Cortex of kidney (tissue), 1 donor: ENCODE data around the gene NCOR1.

ENCODE experiments used
- DNase-seq: peaks from one replicate; lab custom pipeline; 2025; lab: John Stamatoyannopoulos, UW

The NCOR1 gene

GRCh38 chr17:16027708-16028584 lies 187.4 kb downstream of the NCOR1 start:
- no peak for DNase-seq

- DNase-seq: no peak
Observed at GRCh38 chr17:16026895-16027294, 188.4 kb downstream of the NCOR1 start.

- DNase-seq: no peak
Observed at GRCh38 chr17:16025202-16025601, 190.1 kb downstream of the NCOR1 start.

- DNase-seq: no peak
Observed at GRCh38 chr17:16023881-16024280, 191.5 kb downstream of the NCOR1 start.

GRCh38 chr17:16019347-16019746 lies 196.0 kb downstream of the NCOR1 start:
- no peak for DNase-seq

- no peak for DNase-seq
Observed at GRCh38 chr17:16013943-16014407, 201.4 kb downstream of the NCOR1 start.

- no peak for DNase-seq
Observed at GRCh38 chr17:16007439-16007838, 207.9 kb downstream of the NCOR1 start.

GRCh38 chr17:16005636-16006035 lies 209.7 kb downstream of the NCOR1 start:
- DNase-seq: no peak

- DNase-seq: no peak
Observed at GRCh38 chr17:16003841-16004240, 211.5 kb downstream of the NCOR1 start.

GRCh38 chr17:16002708-16003260 lies 212.6 kb downstream of the NCOR1 start:
- DNase-seq: no peak

GRCh38 chr17:16001226-16001897 lies 214.0 kb downstream of the NCOR1 start:
- no peak for DNase-seq

- no peak for DNase-seq
Observed at GRCh38 chr17:15999974-16000827, 215.1 kb downstream of the NCOR1 start.

GRCh38 chr17:15999141-15999973 lies 216.0 kb downstream of the NCOR1 start, which contains the start of the genes TTC19 and ZSWIM7:
Gene TTC19 (plus strand): TSS chr17:15999824. CDS start chr17:15999849, 25 bp downstream.
Gene ZSWIM7 (minus strand): TSS chr17:15999704. CDS start chr17:15999594, 110 bp downstream.
- DNase-seq: peak; percentile 69

- no peak for DNase-seq
Observed at GRCh38 chr17:15998031-15998562, 217.2 kb downstream of the NCOR1 start.

GRCh38 chr17:15996322-15996721 lies 219.0 kb downstream of the NCOR1 start:
- DNase-seq: no peak

GRCh38 chr17:15981646-15982580 lies 233.4 kb downstream of the NCOR1 start:
- DNase-seq: no peak

- no peak for DNase-seq
Observed at GRCh38 chr17:15981208-15981607, 234.1 kb downstream of the NCOR1 start.
